PC-3 (cell line): ENCODE data around the gene SLC25A26.
"Not testable (repeated sequence)": the region's sequence is repeated elsewhere in the genome, so short reads cannot be mapped to it uniquely, and the experiment has no call there.

Source experiments
- EZH2 ChIP-seq: fragments of 300-600 bp; sonication (generic); IDR thresholded peaks from one replicate; pipeline ENCODE4 v1.6.1; 2017; ENCODE audit warnings: antibody characterized with exemption, mild to moderate bottlenecking, low read length; ENCODE audit not compliant: unreplicated experiment
- EZH2phosphoT487 ChIP-seq: fragments of 300-600 bp; sonication (generic); IDR thresholded peaks from 2 replicates; pipeline ENCODE4 v1.6.1; 2018; ENCODE audit warnings: mild to moderate bottlenecking, antibody characterized with exemption, low read length, borderline replicate concordance
- TF ChIP-seq, protein P1 (sequence below): fragments of 300-600 bp; sonication (generic); conservative IDR thresholded peaks from 2 replicates; pipeline ENCODE4 v1.5.1; 2017; ENCODE audit warnings: antibody characterized with exemption, low read depth, mild to moderate bottlenecking, low read length

DNA sequence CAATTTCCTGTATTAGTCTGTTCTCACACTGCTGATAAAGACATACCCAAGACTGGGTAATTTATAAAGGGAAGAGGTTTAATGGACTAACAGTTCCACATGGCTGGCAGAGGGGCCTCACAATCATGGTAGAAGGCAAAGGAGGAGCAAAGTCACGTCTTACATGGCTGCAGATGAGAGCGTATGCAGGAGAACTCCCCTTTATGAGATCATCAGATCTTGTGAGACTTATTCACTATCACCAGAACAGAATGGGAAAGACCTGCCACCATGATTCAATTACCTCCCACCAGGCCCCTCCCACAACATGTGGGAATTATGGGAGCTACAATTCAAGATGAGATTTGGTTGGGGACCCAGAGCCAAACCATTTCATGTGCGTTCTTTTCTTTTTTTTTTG lies 5.3 kb downstream of the SLC25A26 start:
- TF ChIP-seq, protein P1, sequence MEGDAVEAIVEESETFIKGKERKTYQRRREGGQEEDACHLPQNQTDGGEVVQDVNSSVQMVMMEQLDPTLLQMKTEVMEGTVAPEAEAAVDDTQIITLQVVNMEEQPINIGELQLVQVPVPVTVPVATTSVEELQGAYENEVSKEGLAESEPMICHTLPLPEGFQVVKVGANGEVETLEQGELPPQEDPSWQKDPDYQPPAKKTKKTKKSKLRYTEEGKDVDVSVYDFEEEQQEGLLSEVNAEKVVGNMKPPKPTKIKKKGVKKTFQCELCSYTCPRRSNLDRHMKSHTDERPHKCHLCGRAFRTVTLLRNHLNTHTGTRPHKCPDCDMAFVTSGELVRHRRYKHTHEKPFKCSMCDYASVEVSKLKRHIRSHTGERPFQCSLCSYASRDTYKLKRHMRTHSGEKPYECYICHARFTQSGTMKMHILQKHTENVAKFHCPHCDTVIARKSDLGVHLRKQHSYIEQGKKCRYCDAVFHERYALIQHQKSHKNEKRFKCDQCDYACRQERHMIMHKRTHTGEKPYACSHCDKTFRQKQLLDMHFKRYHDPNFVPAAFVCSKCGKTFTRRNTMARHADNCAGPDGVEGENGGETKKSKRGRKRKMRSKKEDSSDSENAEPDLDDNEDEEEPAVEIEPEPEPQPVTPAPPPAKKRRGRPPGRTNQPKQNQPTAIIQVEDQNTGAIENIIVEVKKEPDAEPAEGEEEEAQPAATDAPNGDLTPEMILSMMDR = not testable (repeated sequence)
- not testable (repeated sequence) for TF ChIP-seq EZH2, EZH2phosphoT487
